Neural cell (in vitro differentiated cells): ENCODE data around the gene GAB2. TPM values are rescaled to one million over a fixed set of nuclear protein-coding genes. Genes with fewer than 3 reads are reported as not detected.

Source experiments
- H2AFZ ChIP-seq: fragments of 200-600, 300-800 bp; sonication (generic), shearing (Covaris generic); 2 replicates; pipeline ENCODE4 v1.6.0; 2014; ENCODE audit warnings: low read depth, mild to moderate bottlenecking, antibody characterized with exemption, low read length, moderate library complexity
- H3F3A ChIP-seq: fragments of 200-600 bp; shearing (Covaris generic); 2 replicates; pipeline ENCODE4 v1.6.1; 2016; ENCODE audit warnings: mild to moderate bottlenecking, moderate library complexity, mixed read lengths, antibody characterized with exemption, low read length; ENCODE audit not compliant: insufficient read depth, poor library complexity, severe bottlenecking
- H3K27ac ChIP-seq: fragments of 200-600, 300-800 bp; sonication (generic), shearing (Covaris generic); 2 replicates; pipeline ENCODE4 v1.5.1; 2014; ENCODE audit warnings: mild to moderate bottlenecking, low read length, moderate library complexity
- H3K27me3 ChIP-seq: fragments of 300-800, 200-600 bp; sonication (generic), shearing (Covaris generic); 2 replicates; pipeline ENCODE4 v1.6.0; 2014; ENCODE audit warnings: mild to moderate bottlenecking, low read depth, low read length, moderate library complexity; ENCODE audit not compliant: insufficient read depth
- H3K36me3 ChIP-seq: fragments of 300-800, 200-600 bp; sonication (generic), shearing (Covaris generic); 2 replicates; pipeline ENCODE4 v1.5.1; 2014; ENCODE audit warnings: mild to moderate bottlenecking, antibody characterized with exemption, low read length, moderate library complexity; ENCODE audit not compliant: insufficient read depth
- H3K4me2 ChIP-seq: fragments of 300-800, 200-600 bp; sonication (generic), shearing (Covaris generic); 2 replicates; pipeline ENCODE4 v1.6.0; 2014; ENCODE audit warnings: mild to moderate bottlenecking, low read length
- H3K4me3 ChIP-seq: fragments of 300-800, 200-600 bp; sonication (generic), shearing (Covaris generic); 2 replicates; pipeline ENCODE4 v1.5.1; 2014; ENCODE audit warnings: mild to moderate bottlenecking, low read length, moderate library complexity
- H3K79me2 ChIP-seq: fragments of 200-600 bp; shearing (Covaris generic); replicated peaks from 2 replicates; pipeline ENCODE4 v1.6.0; 2014; ENCODE audit warnings: mild to moderate bottlenecking, low read length, moderate library complexity; ENCODE audit not compliant: insufficient read depth
- H3K9ac ChIP-seq: fragments of 300-800, 200-600 bp; sonication (generic), shearing (Covaris generic); 2 replicates; pipeline ENCODE4 v1.6.1; 2016; ENCODE audit warnings: mild to moderate bottlenecking, low read length, mixed read lengths
- H3K9me2 ChIP-seq: fragments of 200-600 bp; shearing (Covaris generic); 2 replicates; pipeline ENCODE4 v1.6.1; 2016; ENCODE audit warnings: mild to moderate bottlenecking, low read length, mixed read lengths; ENCODE audit not compliant: insufficient read depth
- H3K9me3 ChIP-seq: fragments of 200-600, 300-800 bp; sonication (generic), shearing (Covaris generic); 2 replicates; pipeline ENCODE4 v1.6.1; 2016; ENCODE audit warnings: mild to moderate bottlenecking, mixed run types, low read length, moderate library complexity, mixed read lengths
- H4K20me1 ChIP-seq: fragments of 200-600 bp; shearing (Covaris generic); 2 replicates; pipeline ENCODE4 v1.6.1; 2016; ENCODE audit warnings: mild to moderate bottlenecking, mixed run types; ENCODE audit not compliant: insufficient read depth
- EP300 ChIP-seq: fragments of 450-650 bp; conservative IDR thresholded peaks from 2 replicates; pipeline ENCODE4 v1.6.1; 2014; ENCODE audit warnings: antibody characterized with exemption, mild to moderate bottlenecking, moderate library complexity; ENCODE audit not compliant: poor library complexity, severe bottlenecking
- EZH2 ChIP-seq: fragments of 200-600, 300-800 bp; shearing (Covaris generic), sonication (generic); IDR thresholded peaks from 2 replicates; pipeline ENCODE4 v1.6.1; 2014; ENCODE audit warnings: antibody characterized with exemption, low read length, borderline replicate concordance, mild to moderate bottlenecking; ENCODE audit not compliant: insufficient read depth, poor library complexity, severe bottlenecking
- MXI1 ChIP-seq: fragments of 450-650 bp; conservative IDR thresholded peaks from 2 replicates; pipeline ENCODE4 v1.6.1; 2014; ENCODE audit warnings: antibody characterized with exemption, mild to moderate bottlenecking; ENCODE audit not compliant: poor library complexity, severe bottlenecking
- POLR2AphosphoS5 ChIP-seq: IDR thresholded peaks from 2 replicates; pipeline ENCODE4 v1.6.1; 2012
- RAD21 ChIP-seq: fragments of 450-650 bp; conservative IDR thresholded peaks from 2 replicates; pipeline ENCODE4 v1.6.1; 2014; ENCODE audit warnings: antibody characterized with exemption, mild to moderate bottlenecking, moderate library complexity
- SMC3 ChIP-seq: fragments of 450-650 bp; conservative IDR thresholded peaks from 2 replicates; pipeline ENCODE4 v1.6.1; 2014; ENCODE audit warnings: antibody characterized with exemption, mild to moderate bottlenecking, moderate library complexity; ENCODE audit not compliant: poor library complexity
- TAF1 ChIP-seq: IDR thresholded peaks from 2 replicates; pipeline ENCODE4 v1.6.1; 2012; ENCODE audit warnings: low read depth
- polyA plus RNA-seq: library from polyadenylated mRNA; depleted of rRNA; stranded (reverse); fragments of >200 nt; gene quantifications from 2 replicates; pipeline ENCODE4 v1.2.3, GENCODE V29; 2014
- TF ChIP-seq, protein P1 (sequence below): fragments of 450-650 bp; IDR thresholded peaks from 2 replicates; pipeline ENCODE4 v1.5.1; 2014; ENCODE audit warnings: antibody characterized with exemption, mild to moderate bottlenecking, moderate library complexity; ENCODE audit not compliant: poor library complexity, severe bottlenecking
- TF ChIP-seq, protein P2 (sequence below): IDR thresholded peaks from 2 replicates; pipeline ENCODE4 v1.6.1; 2012; ENCODE audit warnings: borderline replicate concordance

The GAB2 gene
- polyA plus RNA-seq, 1 donor from 2014 or later = 21.9 TPM

DNA sequence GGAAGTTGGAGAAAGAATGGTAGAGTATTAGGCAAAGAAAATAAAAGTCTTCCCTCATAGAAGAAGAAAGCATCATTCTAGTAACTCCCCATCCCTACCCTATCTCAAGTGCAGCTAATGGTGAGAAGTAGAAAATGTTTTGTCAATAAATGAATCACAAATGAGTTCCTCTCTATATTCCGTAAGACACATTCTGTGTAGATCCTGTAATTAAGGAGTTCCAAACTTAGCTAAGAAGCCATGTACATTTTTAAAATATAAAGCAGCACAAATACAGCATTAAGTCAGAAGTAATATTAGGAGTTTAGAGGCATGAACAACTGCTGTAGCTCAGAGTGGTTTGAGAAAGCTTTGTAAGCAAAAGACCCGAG is 80.1 kb downstream of the GAB2 start:
- H3K79me2 ChIP-seq = peaks cover 23% of the 10 kb centered on the region
- no peak overlapping the region for H3K27ac ChIP-seq
- TF ChIP-seq POLR2AphosphoS5 (no peak), EP300 (no peak), RAD21 (no peak), MXI1 (no peak), SMC3 (no peak)
- TF ChIP-seq, protein P1, sequence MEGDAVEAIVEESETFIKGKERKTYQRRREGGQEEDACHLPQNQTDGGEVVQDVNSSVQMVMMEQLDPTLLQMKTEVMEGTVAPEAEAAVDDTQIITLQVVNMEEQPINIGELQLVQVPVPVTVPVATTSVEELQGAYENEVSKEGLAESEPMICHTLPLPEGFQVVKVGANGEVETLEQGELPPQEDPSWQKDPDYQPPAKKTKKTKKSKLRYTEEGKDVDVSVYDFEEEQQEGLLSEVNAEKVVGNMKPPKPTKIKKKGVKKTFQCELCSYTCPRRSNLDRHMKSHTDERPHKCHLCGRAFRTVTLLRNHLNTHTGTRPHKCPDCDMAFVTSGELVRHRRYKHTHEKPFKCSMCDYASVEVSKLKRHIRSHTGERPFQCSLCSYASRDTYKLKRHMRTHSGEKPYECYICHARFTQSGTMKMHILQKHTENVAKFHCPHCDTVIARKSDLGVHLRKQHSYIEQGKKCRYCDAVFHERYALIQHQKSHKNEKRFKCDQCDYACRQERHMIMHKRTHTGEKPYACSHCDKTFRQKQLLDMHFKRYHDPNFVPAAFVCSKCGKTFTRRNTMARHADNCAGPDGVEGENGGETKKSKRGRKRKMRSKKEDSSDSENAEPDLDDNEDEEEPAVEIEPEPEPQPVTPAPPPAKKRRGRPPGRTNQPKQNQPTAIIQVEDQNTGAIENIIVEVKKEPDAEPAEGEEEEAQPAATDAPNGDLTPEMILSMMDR = no peak
- TF ChIP-seq, protein P2, sequence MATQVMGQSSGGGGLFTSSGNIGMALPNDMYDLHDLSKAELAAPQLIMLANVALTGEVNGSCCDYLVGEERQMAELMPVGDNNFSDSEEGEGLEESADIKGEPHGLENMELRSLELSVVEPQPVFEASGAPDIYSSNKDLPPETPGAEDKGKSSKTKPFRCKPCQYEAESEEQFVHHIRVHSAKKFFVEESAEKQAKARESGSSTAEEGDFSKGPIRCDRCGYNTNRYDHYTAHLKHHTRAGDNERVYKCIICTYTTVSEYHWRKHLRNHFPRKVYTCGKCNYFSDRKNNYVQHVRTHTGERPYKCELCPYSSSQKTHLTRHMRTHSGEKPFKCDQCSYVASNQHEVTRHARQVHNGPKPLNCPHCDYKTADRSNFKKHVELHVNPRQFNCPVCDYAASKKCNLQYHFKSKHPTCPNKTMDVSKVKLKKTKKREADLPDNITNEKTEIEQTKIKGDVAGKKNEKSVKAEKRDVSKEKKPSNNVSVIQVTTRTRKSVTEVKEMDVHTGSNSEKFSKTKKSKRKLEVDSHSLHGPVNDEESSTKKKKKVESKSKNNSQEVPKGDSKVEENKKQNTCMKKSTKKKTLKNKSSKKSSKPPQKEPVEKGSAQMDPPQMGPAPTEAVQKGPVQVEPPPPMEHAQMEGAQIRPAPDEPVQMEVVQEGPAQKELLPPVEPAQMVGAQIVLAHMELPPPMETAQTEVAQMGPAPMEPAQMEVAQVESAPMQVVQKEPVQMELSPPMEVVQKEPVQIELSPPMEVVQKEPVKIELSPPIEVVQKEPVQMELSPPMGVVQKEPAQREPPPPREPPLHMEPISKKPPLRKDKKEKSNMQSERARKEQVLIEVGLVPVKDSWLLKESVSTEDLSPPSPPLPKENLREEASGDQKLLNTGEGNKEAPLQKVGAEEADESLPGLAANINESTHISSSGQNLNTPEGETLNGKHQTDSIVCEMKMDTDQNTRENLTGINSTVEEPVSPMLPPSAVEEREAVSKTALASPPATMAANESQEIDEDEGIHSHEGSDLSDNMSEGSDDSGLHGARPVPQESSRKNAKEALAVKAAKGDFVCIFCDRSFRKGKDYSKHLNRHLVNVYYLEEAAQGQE = no peak

DNA sequence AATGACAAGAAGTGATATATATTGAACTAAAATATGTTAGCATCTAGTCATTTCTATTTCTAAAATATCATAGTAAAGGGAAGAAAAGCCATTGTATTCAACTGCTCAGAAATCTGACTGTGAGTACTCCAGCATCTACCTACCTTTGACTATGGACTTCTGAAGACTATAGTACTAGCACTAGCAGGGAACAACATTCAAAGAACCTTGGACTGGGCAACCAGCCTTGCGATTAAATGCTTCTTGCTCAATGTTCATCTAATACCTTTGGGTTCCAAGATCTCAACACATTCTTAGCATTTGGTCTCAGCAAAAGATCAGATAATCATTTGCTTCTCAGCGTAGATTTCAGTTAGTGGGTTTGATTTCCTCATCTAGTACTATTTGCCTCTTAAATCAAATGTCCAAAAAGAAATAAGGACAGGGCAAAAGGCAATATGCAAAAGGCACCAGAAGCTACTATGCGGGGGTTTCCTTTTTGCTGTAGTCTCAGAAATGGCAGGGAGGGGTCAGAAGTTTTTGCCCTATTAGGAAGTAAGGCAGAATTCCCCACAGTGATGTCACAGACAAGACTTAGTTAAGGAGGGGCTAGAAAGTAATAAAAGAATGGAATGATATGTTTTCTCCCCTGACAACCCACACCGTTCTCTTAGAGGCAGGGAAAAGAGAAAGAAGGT is 80.6 kb downstream of the GAB2 start:
- Histone ChIP-seq H3F3A (peaks cover 2% of the 10 kb centered on the region), H3K9me3 (no peaks in the 10 kb centered on the region), H2AFZ (no peak overlapping the region), H4K20me1 (no peaks in the 10 kb centered on the region), H3K27ac (no peak overlapping the region), H3K4me2 (no peak overlapping the region), H3K79me2 (peaks cover 23% of the 10 kb centered on the region), H3K27me3 (no peaks in the 10 kb centered on the region), H3K9me2 (no peaks in the 10 kb centered on the region), H3K9ac (no peak overlapping the region), H3K36me3 (no peaks in the 10 kb centered on the region), H3K4me3 (no peak overlapping the region)
- no peak for TF ChIP-seq RAD21
- TF ChIP-seq EP300 = no peak
- no peak for TF ChIP-seq SMC3
- no peak for TF ChIP-seq MXI1
- TF ChIP-seq EZH2 = no peak
- no peak for TF ChIP-seq TAF1
- TF ChIP-seq POLR2AphosphoS5 = no peak
- TF ChIP-seq, protein P2 = no peak
- TF ChIP-seq, protein P1 = no peak

More for the DNA sequence above, 80.1 kb downstream of the GAB2 start:
- Histone ChIP-seq H3K4me2 (no peak overlapping the region), H3K9me3 (no peaks in the 10 kb centered on the region), H3K4me3 (no peak overlapping the region), H4K20me1 (no peaks in the 10 kb centered on the region), H3K9ac (no peak overlapping the region), H3F3A (peaks cover 2% of the 10 kb centered on the region), H3K9me2 (no peaks in the 10 kb centered on the region), H3K36me3 (no peaks in the 10 kb centered on the region), H2AFZ (no peak overlapping the region), H3K27me3 (no peaks in the 10 kb centered on the region)
